Measurements from ENCODE around the gene SEMA5A.

The SEMA5A gene

DNA sequence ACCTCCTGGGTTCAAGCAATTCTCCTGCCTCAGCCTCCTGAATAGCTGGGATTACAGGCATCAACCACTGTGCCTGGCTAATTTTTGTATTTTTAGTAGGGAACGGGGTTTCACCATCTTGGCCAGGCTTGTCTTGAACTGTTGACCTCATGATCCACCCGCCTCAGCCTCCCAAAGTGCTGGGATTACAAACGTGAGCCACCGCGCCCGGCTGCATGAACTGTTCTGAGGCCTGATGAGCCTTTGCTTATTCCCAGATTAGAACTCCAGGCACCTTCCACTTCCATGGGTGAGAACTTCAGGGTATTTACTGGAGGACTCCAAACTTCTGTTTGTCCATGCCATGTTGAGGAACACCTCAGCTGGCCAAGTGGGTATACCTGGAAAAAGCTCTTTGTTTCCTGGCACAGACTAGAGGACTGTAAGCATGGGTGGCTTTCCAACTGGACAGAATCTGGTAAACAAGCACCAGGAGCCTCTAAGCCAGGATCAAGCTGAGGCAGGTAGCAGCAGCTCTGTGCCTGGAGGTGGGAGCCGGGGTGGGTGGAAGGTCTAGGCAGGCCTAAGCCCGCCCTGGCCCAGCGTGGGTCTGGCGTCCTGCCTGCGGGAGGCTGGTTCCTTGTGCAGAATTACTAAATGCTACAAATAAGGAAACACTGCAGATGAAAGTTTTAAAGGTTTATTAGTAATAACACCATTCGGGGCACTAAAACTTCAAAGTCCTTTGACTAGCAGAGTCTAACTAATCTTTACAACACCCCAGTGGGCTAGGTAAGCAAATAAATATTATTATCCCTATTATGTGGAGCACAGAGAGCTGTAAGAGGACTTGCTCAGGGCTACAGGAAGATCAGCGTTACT lies 78.4 kb downstream of the SEMA5A start:
- Histone ChIP-seq H3K27ac (replicated peaks; ENCODE audit: low read length) (no peak overlapping the region), H3K9me3 (replicated peaks in 1 of 2; ENCODE audit: control insufficient read depth in 2 of 2, insufficient read depth in 1 of 2, low read depth in 1 of 2, low read length in 2 of 2) (no peaks in the 10 kb centered on the region), H3K36me3 (replicated peaks in 1 of 2; ENCODE audit: control insufficient read depth in 2 of 2, insufficient read depth in 2 of 2, low read length in 2 of 2) (peaks cover 0 to 2% of the 10 kb centered on the region in 2 donors), H3K79me1 (ENCODE audit: low read depth, low read length) (peaks cover 2% of the 10 kb centered on the region), H3K4me3 (ENCODE audit: low read length in 2 of 2) (no peak overlapping the region), H3K4me1 (ENCODE audit: control insufficient read depth in 2 of 2, insufficient read depth in 1 of 2, low read depth in 1 of 2, low read length in 2 of 2) (peaks cover 2 to 3% of the 10 kb centered on the region in 2 donors), H3K14ac (ENCODE audit: low read length) (no peak overlapping the region), H4K8ac (ENCODE audit: low read depth, low read length) (no peak overlapping the region), H3K9ac (ENCODE audit: low read depth, low read length, poor library complexity) (no peak overlapping the region), H3K23ac (ENCODE audit: low read depth, low read length, poor library complexity) (no peak overlapping the region), H3K4me2 (ENCODE audit: insufficient read depth, low read length, poor library complexity, severe bottlenecking) (no peak overlapping the region), H2AFZ (ENCODE audit: low read length) (peak overlapping the region; percentile 57), H2AK5ac (ENCODE audit: low read depth, low read length) (no peak overlapping the region), H3K18ac (ENCODE audit: low read length) (peak overlapping the region; percentile 20), H4K91ac (ENCODE audit: low read depth, low read length, poor library complexity) (no peak overlapping the region), H2BK15ac (ENCODE audit: low read length) (no peak overlapping the region), H2BK120ac (ENCODE audit: low read depth, low read length) (no peak overlapping the region), H3K27me3 (ENCODE audit: control insufficient read depth in 3 of 3, insufficient read depth in 3 of 3, low read depth in 1 of 3, low read length in 3 of 3) (no peaks in the 10 kb centered on the region), H2BK5ac (ENCODE audit: low read length) (no peak overlapping the region), H3K4ac (ENCODE audit: low read length) (no peak overlapping the region), H2BK12ac (ENCODE audit: low read length) (no peak overlapping the region)
- no CpG with 5 or more reads among the region's 13 CpGs for whole genome bisulfite sequencing, 2 donors (ENCODE audit: extremely low coverage in 2 of 2, insufficient read length in 2 of 2, insufficient replicate concordance in 1 of 2)
- no peak for DNase-seq (ENCODE audit: low spot score)

GRCh38 chr5:9466697-9467096 lies 79.2 kb downstream of the SEMA5A start:
- Histone ChIP-seq H3K4me2 (ENCODE audit: insufficient read depth, low read length, poor library complexity, severe bottlenecking) (no peak overlapping the region), H3K14ac (ENCODE audit: low read length) (no peak overlapping the region), H2AFZ (ENCODE audit: low read length) (no peak overlapping the region), H3K27ac (replicated peaks; ENCODE audit: low read length) (no peak overlapping the region), H2AK5ac (ENCODE audit: low read depth, low read length) (no peak overlapping the region), H3K4me3 (ENCODE audit: low read length in 2 of 2) (no peak overlapping the region), H2BK5ac (ENCODE audit: low read length) (no peak overlapping the region), H3K4me1 (ENCODE audit: control insufficient read depth in 2 of 2, insufficient read depth in 1 of 2, low read depth in 1 of 2, low read length in 2 of 2) (peaks cover 0 to 2% of the 10 kb centered on the region in 2 donors), H3K79me1 (ENCODE audit: low read depth, low read length) (peaks cover 2% of the 10 kb centered on the region), H3K23ac (ENCODE audit: low read depth, low read length, poor library complexity) (no peak overlapping the region), H3K9ac (ENCODE audit: low read depth, low read length, poor library complexity) (no peak overlapping the region), H3K18ac (ENCODE audit: low read length) (no peak overlapping the region), H2BK15ac (ENCODE audit: low read length) (no peak overlapping the region), H3K27me3 (ENCODE audit: control insufficient read depth in 3 of 3, insufficient read depth in 3 of 3, low read depth in 1 of 3, low read length in 3 of 3) (no peaks in the 10 kb centered on the region), H4K8ac (ENCODE audit: low read depth, low read length) (no peak overlapping the region), H2BK12ac (ENCODE audit: low read length) (no peak overlapping the region), H3K36me3 (replicated peaks in 1 of 2; ENCODE audit: control insufficient read depth in 2 of 2, insufficient read depth in 2 of 2, low read length in 2 of 2) (peaks cover 0 to 2% of the 10 kb centered on the region in 2 donors), H2BK120ac (ENCODE audit: low read depth, low read length) (no peak overlapping the region), H4K91ac (ENCODE audit: low read depth, low read length, poor library complexity) (no peak overlapping the region), H3K4ac (ENCODE audit: low read length) (no peak overlapping the region), H3K9me3 (replicated peaks in 1 of 2; ENCODE audit: control insufficient read depth in 2 of 2, insufficient read depth in 1 of 2, low read depth in 1 of 2, low read length in 2 of 2) (no peaks in the 10 kb centered on the region)
- no peak for DNase-seq (ENCODE audit: low spot score)
- no CpG with 5 or more reads among the region's 1 CpG for WGBS, 2 donors (ENCODE audit: extremely low coverage in 2 of 2, insufficient read length in 2 of 2, insufficient replicate concordance in 1 of 2)

DNA sequence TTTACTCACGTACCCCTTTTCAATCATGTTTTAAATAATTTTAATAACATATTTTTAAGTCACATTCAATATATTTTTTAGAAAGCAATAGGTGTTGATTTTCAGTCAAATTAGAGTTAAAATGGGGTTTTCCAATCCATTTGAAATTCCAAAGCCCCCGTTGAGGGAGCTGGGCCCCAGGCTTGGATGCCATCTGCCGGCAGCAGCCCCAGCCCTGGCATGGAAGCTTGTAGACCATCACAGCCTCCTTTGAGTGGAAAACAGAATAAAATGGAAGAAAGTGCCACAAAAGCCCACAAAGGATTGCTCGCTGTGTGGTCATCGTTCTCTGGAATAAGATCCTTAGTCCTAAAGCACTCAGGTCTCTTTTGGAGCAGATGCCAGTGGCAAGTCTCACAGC lies 81.4 kb downstream of the SEMA5A start:
- Histone ChIP-seq H3K4me3 (ENCODE audit: low read length in 2 of 2) (no peak overlapping the region), H2AFZ (ENCODE audit: low read length) (no peak overlapping the region), H3K27ac (replicated peaks; ENCODE audit: low read length) (no peak overlapping the region), H2BK15ac (ENCODE audit: low read length) (no peak overlapping the region), H3K36me3 (replicated peaks in 1 of 2; ENCODE audit: control insufficient read depth in 2 of 2, insufficient read depth in 2 of 2, low read length in 2 of 2) (no peaks in the 10 kb centered on the region), H3K4me2 (ENCODE audit: insufficient read depth, low read length, poor library complexity, severe bottlenecking) (no peak overlapping the region), H3K18ac (ENCODE audit: low read length) (no peak overlapping the region), H2BK120ac (ENCODE audit: low read depth, low read length) (no peak overlapping the region), H3K9ac (ENCODE audit: low read depth, low read length, poor library complexity) (no peak overlapping the region), H2AK5ac (ENCODE audit: low read depth, low read length) (no peak overlapping the region), H3K79me1 (ENCODE audit: low read depth, low read length) (no peaks in the 10 kb centered on the region), H3K27me3 (ENCODE audit: control insufficient read depth in 3 of 3, insufficient read depth in 3 of 3, low read depth in 1 of 3, low read length in 3 of 3) (no peaks in the 10 kb centered on the region), H2BK5ac (ENCODE audit: low read length) (no peak overlapping the region), H4K8ac (ENCODE audit: low read depth, low read length) (no peak overlapping the region), H2BK12ac (ENCODE audit: low read length) (no peak overlapping the region), H4K91ac (ENCODE audit: low read depth, low read length, poor library complexity) (no peak overlapping the region), H3K4me1 (ENCODE audit: control insufficient read depth in 2 of 2, insufficient read depth in 1 of 2, low read depth in 1 of 2, low read length in 2 of 2) (peaks cover 0 to 2% of the 10 kb centered on the region in 2 donors), H3K9me3 (replicated peaks in 1 of 2; ENCODE audit: control insufficient read depth in 2 of 2, insufficient read depth in 1 of 2, low read depth in 1 of 2, low read length in 2 of 2) (no peaks in the 10 kb centered on the region), H3K23ac (ENCODE audit: low read depth, low read length, poor library complexity) (no peak overlapping the region), H3K4ac (ENCODE audit: low read length) (no peak overlapping the region), H3K14ac (ENCODE audit: low read length) (no peak overlapping the region)
- no CpG with 5 or more reads among the region's 5 CpGs for WGBS, 2 donors (ENCODE audit: extremely low coverage in 2 of 2, insufficient read length in 2 of 2, insufficient replicate concordance in 1 of 2)
- DNase-seq (ENCODE audit: low spot score) = no peak

DNA sequence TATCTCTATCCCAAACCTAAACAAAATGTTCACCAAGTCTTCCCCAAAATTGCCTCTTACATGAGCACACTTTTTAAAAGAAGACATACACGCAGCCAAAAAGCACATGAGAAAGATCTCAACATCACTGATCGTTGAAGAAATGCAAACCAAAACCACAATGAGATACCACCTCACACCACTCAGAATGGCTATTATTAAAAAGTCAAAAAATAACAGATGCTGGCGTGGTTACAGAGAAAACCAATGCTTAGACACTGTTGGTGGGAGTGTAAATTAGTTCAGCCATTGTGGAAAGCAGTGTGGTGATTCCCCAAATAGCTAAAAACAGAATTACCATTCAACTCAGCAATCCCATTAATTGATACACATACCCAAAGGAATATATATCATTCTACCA lies 83.8 kb downstream of the SEMA5A start:
- H3K4me3 ChIP-seq (ENCODE audit: low read length in 2 of 2) = no peak overlapping the region
- H3K9me3 ChIP-seq (replicated peaks in 1 of 2; ENCODE audit: control insufficient read depth in 2 of 2, insufficient read depth in 1 of 2, low read depth in 1 of 2, low read length in 2 of 2) = peaks cover 8 to 14% of the 10 kb centered on the region in 2 donors
- no peak overlapping the region for H2BK12ac ChIP-seq (ENCODE audit: low read length)
- no peak for DNase-seq (ENCODE audit: low spot score)
- no peak overlapping the region for H2AFZ ChIP-seq (ENCODE audit: low read length)
- no peaks in the 10 kb centered on the region for H3K27me3 ChIP-seq (ENCODE audit: control insufficient read depth in 3 of 3, insufficient read depth in 3 of 3, low read depth in 1 of 3, low read length in 3 of 3)
- no peaks in the 10 kb centered on the region for H3K79me1 ChIP-seq (ENCODE audit: low read depth, low read length)
- no peak overlapping the region for H3K18ac ChIP-seq (ENCODE audit: low read length)
- H3K4me2 ChIP-seq (ENCODE audit: insufficient read depth, low read length, poor library complexity, severe bottlenecking) = no peak overlapping the region
- no peak overlapping the region for H2AK5ac ChIP-seq (ENCODE audit: low read depth, low read length)
- no peak overlapping the region for H3K23ac ChIP-seq (ENCODE audit: low read depth, low read length, poor library complexity)
- no peak overlapping the region for H3K4ac ChIP-seq (ENCODE audit: low read length)
- H3K36me3 ChIP-seq (replicated peaks in 1 of 2; ENCODE audit: control insufficient read depth in 2 of 2, insufficient read depth in 2 of 2, low read length in 2 of 2) = peaks cover 0 to 5% of the 10 kb centered on the region in 2 donors
- H3K14ac ChIP-seq (ENCODE audit: low read length) = no peak overlapping the region
- H3K4me1 ChIP-seq (ENCODE audit: control insufficient read depth in 2 of 2, insufficient read depth in 1 of 2, low read depth in 1 of 2, low read length in 2 of 2) = peaks cover under 1 to 2% of the 10 kb centered on the region in 2 donors
- no peak overlapping the region for H2BK120ac ChIP-seq (ENCODE audit: low read depth, low read length)
- no peak overlapping the region for H3K27ac ChIP-seq (replicated peaks; ENCODE audit: low read length)
- H4K8ac ChIP-seq (ENCODE audit: low read depth, low read length) = no peak overlapping the region
- H2BK5ac ChIP-seq (ENCODE audit: low read length) = no peak overlapping the region
- WGBS, 2 donors (ENCODE audit: extremely low coverage in 2 of 2, insufficient read length in 2 of 2, insufficient replicate concordance in 1 of 2) = no CpG with 5 or more reads among the region's 3 CpGs
- no peak overlapping the region for H2BK15ac ChIP-seq (ENCODE audit: low read length)
- H4K91ac ChIP-seq (ENCODE audit: low read depth, low read length, poor library complexity) = no peak overlapping the region
- no peak overlapping the region for H3K9ac ChIP-seq (ENCODE audit: low read depth, low read length, poor library complexity)
